ENCODE results near the gene BOLA3. TPM values are rescaled to one million over a fixed set of nuclear protein-coding genes. Genes with fewer than 3 reads are reported as not detected.

Gene BOLA3
- total and polyA plus RNA-seq, 8 donors, result 7.2 to 32.5 (median 16.2) TPM

DNA sequence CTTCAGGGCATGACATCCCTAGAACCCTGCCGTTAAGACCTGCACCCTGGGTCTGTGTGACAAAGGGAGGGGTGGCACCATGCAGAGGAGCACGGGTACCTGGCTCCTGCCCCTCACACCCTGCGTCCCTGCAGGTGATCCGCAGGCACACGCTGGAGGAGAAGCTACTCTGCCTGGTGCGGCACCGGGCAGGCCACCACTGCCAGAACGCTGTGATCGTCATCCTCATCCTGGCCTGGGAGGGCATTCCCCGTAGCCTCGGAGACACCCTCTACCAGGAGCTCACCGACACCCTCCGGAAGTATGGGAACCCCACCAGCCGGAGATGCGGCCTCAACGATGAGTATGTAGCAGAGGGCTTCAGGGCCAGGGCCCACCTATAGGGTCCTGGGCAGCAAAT, 60.0 kb downstream of the BOLA3 start:
- no peak for ATAC-seq
- intact Hi-C loops (cut with DNase I), result no loop called here
- WGBS, 2 donors, result 96% methylated on average over 16 of the region's 16 CpGs
- Histone ChIP-seq H3K4me1 (no peaks in the 10 kb centered on the region), H3K27ac (no peak overlapping the region), H3K4me3 (no peak overlapping the region), H3K27me3 (no peaks in the 10 kb centered on the region), H3K9me3 (no peaks in the 10 kb centered on the region), H3K36me3 (peaks cover 0 to 32% (median 5%) of the 10 kb centered on the region in 3 donors)
- DNase-seq, result no peak
- TF ChIP-seq, protein P1, sequence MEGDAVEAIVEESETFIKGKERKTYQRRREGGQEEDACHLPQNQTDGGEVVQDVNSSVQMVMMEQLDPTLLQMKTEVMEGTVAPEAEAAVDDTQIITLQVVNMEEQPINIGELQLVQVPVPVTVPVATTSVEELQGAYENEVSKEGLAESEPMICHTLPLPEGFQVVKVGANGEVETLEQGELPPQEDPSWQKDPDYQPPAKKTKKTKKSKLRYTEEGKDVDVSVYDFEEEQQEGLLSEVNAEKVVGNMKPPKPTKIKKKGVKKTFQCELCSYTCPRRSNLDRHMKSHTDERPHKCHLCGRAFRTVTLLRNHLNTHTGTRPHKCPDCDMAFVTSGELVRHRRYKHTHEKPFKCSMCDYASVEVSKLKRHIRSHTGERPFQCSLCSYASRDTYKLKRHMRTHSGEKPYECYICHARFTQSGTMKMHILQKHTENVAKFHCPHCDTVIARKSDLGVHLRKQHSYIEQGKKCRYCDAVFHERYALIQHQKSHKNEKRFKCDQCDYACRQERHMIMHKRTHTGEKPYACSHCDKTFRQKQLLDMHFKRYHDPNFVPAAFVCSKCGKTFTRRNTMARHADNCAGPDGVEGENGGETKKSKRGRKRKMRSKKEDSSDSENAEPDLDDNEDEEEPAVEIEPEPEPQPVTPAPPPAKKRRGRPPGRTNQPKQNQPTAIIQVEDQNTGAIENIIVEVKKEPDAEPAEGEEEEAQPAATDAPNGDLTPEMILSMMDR (IDR thresholded peaks at IDR 0.05), result no peak
- no peak for FAIRE-seq

DNA sequence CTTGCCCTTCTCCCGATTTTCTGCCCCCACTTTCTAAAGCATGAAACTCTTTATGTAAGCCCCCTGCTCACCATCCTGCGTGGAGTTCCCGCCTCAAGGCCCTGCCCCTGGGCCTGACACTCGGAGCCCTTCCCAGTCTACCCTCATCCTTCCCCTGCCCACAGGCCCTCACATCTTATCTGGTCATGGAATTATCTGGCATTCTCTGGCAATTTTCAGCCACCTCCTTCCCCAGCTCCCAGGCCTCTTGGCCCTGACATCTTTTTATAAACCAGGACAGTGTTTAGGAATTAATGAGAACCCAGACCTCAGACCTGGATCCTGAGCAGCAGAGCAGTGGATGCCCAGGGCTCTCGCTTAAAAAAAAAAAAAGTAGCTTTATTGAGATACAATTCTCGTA, 61.7 kb downstream of the BOLA3 start:
- 93 to 96% methylated on average over 6 of the region's 6 CpGs for WGBS, 2 donors
- Histone ChIP-seq H3K4me1 (no peaks in the 10 kb centered on the region), H3K27ac (no peak overlapping the region), H3K36me3 (peaks cover 0 to 23% (median 4%) of the 10 kb centered on the region in 3 donors), H3K9me3 (no peaks in the 10 kb centered on the region), H3K4me3 (no peak overlapping the region), H3K27me3 (no peaks in the 10 kb centered on the region)
- ATAC-seq (no peak), FAIRE-seq (no peak), DNase-seq (no peak)
- TF ChIP-seq, protein P1 (IDR thresholded peaks at IDR 0.05), result no peak
- intact Hi-C loops (cut with DNase I), result no loop called here

Other genes starting within 250 kb of the BOLA3 start
- gene DGUOK, start 221.0 kb downstream of the BOLA3 start, total RNA-seq, result 10 to 100 TPM; 13.1 to 19.3 (median 15.2) TPM
- gene DGUOK, start 221.0 kb downstream of the BOLA3 start, polyA plus RNA-seq, result 10 to 100 TPM; 30.6 to 47.0 TPM
- 1 to 10 TPM; 4.1 to 8.6 (median 4.8) TPM for gene TET3, start 163.0 kb downstream of the BOLA3 start, total RNA-seq
- 1 to 10 TPM; 1.5 to 4.4 TPM for gene TET3, start 163.0 kb downstream of the BOLA3 start, polyA plus RNA-seq
- gene MOB1A, start 31.0 kb upstream of the BOLA3 start, total RNA-seq, result 10 to 100 TPM; 16.1 to 53.3 (median 25.8) TPM
- gene MOB1A, start 31.0 kb upstream of the BOLA3 start, polyA plus RNA-seq, result 10 to 100 TPM in 1 of 2 donors, 1 to 10 TPM in 1; 7.8 to 12.2 TPM
- gene MTHFD2, start 50.7 kb upstream of the BOLA3 start, total RNA-seq, result 100 to 1,000 TPM in 1 of 6 donors, 10 to 100 TPM in 5; 23.7 to 288 (median 31.9) TPM
- gene MTHFD2, start 50.7 kb upstream of the BOLA3 start, polyA plus RNA-seq, result 10 to 100 TPM; 10.2 to 14.3 TPM
- 1 to 10 TPM in 5 of 6 donors, under 1 TPM in 1; 0.60 to 2.2 (median 1.4) TPM for gene SLC4A5, start 195.5 kb upstream of the BOLA3 start, total RNA-seq
- 1 to 10 TPM; 1.2 to 1.8 TPM for gene SLC4A5, start 195.5 kb upstream of the BOLA3 start, polyA plus RNA-seq
- gene DCTN1, start 232.4 kb upstream of the BOLA3 start, total RNA-seq, result 10 to 100 TPM; 37.7 to 64.3 (median 48.1) TPM
- 10 to 100 TPM; 75.9 to 84.7 TPM for gene DCTN1, start 232.4 kb upstream of the BOLA3 start, polyA plus RNA-seq